Bladder microvascular endothelial cell (primary cell): ENCODE results near the gene TMPRSS15. TPM values are rescaled to one million over a fixed set of nuclear protein-coding genes. Genes with fewer than 3 reads are reported as not detected.

Source experiments
- total RNA-seq: library from RNA; depleted of rRNA; stranded (reverse); fragments of >200 nt; gene quantifications from 2 replicates; pipeline ENCODE4 v1.2.3, GENCODE V29; 2014

The TMPRSS15 gene
- not detected in 2 replicates for total RNA-seq

GRCh38 chr21:18403735-18404450 is at the start of gene TMPRSS15:
Gene TMPRSS15 (minus strand): TSS chr21:18403785. CDS start chr21:18403622, 163 bp downstream.

GRCh38 chr21:18244671-18245463 is 158.7 kb downstream of the TMPRSS15 start, which contains the start of gene CHODL:
Gene CHODL (plus strand): TSS chr21:18244833. CDS start chr21:18245224, 391 bp downstream.

Other genes with a start within 250 kb of the TMPRSS15 start
- 0.06 and 0.16 TPM in 2 replicates for gene CHODL, start 159.0 kb downstream of the TMPRSS15 start, total RNA-seq